Hematopoietic multipotent progenitor cell treated with erythropoietin and hydrocortisone succinate and interleukin-3 and kit ligand, for 4 days (in vitro differentiated cells): Measurements from ENCODE around the gene NAB2.
"Not testable (repeated sequence)": the region's sequence is repeated elsewhere in the genome, so short reads cannot be mapped to it uniquely, and the experiment has no call there.

Source experiments
- DNase-seq: peaks from one replicate; pipeline ENCODE4 v3.0.0-alpha.2; 2015

The NAB2 gene

GRCh38 chr12:57072661-57073060 lies 16.3 kb upstream of the NAB2 start:
- no peak for DNase-seq

- not testable (repeated sequence) for DNase-seq
These were observed 15.1 kb upstream of the NAB2 start for GRCh38 chr12:57073566-57074450.

- peak; percentile 100 for DNase-seq
These were observed 10.2 kb upstream of the NAB2 start, which contains the start of gene NEMP1 for GRCh38 chr12:57078519-57079404. Gene NEMP1 (minus strand): TSS chr12:57078791. CDS start chr12:57078745, 46 bp downstream.

DNA sequence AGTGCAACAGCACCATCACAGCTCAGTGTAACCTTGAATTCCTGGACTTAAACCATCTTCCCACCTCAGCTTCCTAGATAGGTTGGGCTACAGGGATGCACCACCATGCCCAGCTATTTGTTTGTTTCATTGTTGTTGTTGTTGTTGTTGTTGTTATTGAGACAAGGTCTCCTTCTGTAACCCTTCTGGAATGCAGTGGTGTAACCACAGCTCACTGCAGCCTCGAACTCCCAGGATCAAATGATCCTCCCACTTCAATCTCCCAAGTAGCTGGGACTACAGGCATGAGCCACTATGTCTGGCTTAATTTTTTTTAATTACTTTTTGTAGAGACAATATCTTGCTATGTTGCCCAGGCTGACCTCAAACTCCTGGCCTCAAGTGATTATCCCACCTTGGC lies 9.1 kb upstream of the NAB2 start:
- no peak for DNase-seq

DNA sequence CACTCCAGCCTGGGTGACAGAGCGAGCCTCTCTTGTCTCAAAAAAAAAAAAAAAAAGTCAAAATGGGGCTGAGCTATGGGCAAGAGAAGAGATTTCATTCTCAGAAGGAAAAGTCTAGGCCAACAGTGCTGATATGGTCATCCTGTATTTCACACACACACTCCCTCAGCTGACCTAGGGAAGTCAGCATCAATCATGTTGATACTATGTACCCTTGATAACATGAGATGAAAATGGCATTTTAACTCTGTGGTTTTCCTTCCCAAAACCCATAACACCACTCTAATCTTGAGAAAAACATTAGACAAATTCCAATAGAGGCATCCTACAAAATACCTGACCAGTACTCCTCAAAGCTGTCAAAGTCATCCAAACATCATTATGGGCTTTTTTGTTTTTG lies 8.1 kb upstream of the NAB2 start:
- DNase-seq, result no peak

DNA sequence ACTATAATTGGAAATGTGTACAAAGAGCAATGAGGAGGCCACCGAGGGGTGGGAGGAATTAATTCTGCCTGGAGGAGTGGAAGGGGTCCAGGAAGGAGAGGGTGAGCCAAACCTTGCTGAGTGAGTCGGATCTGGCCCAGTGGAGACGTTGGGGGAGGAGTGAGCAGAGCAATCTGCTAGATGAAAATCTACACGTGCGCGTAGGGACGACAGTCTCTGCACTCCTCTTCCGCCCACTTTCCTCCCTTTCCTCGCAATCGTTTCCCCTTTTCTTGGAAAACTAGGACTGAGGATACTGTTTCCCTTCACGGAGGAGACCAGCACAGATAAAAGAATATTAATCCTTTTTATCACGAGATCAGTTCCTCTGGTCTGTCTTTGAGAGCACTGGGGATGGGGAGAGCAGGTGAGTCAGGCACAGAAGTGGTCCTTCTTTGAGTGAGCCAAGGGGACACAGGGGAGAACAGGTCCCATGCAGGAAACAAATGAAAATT lies 2.9 kb upstream of the NAB2 start:
- peak; percentile 74 for DNase-seq

DNA sequence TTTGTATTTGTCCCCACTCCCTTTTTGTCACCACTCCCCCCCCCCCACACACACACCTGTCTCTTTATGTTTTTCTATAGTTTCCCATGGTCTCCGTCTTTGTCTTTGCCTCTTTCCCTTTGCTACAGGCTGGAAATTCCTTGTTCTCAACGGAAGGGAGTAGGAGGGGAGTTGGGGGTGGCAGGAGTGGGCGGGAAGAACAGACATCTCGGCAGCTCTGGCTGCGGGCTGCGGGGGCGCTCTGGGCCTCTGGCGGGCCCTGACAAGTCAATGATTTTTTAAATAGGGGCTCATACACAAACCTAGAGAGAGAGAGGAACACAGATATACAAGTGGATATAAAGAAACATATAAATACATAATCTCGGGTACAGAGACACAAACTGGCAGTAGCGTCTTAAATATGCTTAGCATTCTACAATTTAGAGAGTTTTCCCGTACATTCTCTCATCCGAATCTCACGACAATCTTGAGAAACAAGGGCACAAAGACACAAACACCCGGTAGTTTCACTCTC lies 2.4 kb upstream of the NAB2 start:
- peak; percentile 85 for DNase-seq

DNA sequence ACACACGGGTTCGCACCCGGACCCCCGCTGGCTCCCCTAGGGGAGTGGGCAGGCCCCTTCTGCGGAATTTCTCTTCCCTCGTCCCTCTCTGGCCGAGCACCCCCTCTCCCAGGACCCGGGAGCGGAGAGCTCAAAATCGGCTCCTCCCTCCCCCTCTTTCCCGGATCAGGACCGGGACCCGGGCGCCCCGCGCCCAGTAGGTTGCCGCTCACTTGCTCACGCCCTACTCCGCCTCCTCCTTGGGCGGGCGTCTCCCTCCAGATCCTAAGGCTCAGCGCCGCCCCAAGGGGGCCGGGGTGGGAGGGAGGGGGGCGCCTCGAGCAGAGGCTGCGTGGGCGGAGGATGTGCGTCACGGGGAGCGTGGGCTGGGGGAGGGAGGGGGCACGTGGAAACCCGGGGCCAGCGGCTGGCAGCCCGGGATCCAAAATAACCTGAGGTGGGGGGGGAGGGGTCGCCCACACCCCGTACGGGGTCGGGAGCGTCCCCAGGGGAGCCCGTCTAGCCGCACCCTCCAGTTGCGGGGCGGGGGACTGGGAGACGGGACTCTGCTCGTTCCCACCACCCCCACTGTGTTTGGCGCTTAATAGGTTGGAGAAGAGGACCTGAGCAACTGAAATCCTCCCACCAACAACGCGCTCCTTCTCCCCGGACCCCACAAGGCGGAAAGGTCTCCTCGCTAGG lies 1.8 kb upstream of the NAB2 start:
- DNase-seq, result peak; percentile 95

DNA sequence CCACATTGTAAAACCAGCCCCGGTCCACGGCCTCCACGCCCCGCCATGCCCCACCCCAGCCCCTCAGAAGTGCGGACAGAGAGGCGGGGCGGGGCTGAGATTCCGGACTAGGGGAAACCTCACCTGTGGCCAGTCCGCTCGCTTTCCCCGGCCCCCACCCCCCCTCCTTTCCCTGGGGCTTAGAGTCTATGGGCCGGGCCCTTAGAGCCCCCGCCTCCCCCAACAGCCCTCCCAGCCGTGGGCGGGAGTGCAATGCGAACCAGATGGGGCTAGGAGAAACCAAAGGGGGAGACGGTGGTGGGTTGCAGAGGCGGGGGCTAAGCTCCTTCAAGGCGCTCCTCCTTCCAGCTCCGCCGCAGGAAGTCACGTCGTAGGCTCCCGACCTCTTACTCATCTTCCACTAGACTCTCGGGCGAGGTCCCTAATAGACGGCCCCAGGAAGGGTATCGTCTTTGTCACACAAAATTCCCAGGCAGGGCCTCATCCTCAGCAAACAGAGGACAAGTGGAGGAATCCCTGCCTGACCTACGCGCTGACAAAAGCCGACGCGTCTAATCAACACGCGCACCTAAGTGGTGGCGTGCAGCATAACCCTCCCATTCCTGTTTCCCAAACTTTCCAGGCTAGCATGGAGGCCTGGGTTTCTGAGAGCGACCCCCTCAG lies 1.1 kb upstream of the NAB2 start:
- peak; percentile 95 for DNase-seq

DNA sequence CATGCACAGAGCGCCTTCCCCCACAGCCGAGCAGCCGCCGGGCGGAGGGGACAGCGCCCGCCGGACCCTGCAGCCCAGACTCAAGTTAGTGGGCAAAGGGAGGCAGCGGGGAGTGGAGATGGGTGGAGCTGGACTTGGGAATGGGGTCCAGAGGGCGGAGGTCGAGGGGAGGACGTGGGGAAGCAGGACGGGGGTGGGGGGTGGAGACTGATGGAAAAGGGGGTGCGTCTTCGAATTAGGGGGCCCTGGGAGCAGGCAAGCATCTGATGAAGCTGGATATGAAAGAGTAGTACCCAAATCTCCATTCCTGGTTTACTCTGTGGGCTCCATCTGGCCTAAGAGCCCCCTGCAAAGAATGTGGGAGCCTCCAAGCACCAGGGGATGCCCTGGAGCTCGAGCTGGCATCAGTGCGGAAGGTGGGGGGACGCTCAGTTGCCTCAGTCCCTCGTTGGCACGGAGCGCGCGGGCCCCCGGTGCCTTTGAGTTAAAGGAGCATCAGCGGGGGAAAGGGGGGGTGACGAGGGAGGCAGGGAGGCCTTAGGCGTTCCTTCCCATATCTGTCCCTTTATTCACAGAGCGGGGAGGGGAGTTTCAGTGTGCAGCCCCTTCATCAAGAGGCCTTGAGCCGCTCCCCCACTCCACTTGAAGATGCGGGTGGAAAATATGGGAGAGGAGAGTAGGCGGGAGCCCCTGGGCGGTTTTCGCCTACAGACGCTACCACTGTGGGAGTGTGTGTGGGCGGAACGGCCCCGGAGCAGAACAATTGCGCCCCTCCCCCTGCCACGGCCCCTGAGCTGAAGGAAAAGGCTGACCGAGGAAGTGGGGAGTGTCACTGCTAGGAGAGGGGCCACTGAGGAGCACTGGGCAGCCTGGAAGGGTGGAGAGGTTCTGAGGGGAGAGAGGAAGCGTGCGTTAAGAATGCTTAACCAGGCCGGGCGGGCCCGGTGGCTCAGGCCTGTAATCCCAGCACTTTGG lies 644 bp downstream of the NAB2 start:
- DNase-seq, result peak; percentile 86

GRCh38 chr12:57090490-57090889 lies 1.6 kb downstream of the NAB2 start:
- DNase-seq, result no peak

DNA sequence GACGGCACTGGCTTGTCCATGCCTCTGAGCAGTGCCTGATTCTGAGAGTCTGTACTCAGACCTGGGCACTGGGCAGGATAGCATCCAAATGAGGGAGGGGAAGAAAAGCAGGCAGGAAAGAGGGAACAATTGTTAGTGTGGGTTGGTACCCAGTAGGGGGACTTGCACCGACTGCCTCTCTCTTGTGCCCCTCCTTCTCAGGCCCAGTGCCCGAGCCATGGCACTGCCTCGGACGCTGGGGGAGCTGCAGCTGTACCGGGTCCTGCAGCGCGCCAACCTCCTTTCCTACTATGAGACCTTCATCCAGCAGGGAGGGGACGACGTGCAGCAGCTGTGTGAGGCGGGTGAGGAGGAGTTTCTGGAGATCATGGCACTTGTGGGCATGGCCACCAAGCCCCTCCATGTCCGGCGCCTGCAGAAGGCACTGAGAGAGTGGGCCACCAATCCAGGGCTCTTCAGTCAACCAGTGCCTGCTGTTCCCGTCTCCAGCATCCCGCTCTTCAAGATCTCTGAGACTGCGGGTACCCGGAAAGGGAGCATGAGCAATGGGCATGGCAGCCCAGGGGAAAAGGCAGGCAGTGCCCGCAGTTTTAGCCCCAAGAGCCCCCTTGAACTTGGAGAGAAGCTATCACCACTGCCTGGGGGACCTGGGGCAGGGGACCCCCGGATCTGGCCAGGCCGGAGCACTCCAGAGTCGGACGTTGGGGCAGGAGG lies 2.2 kb downstream of the NAB2 start:
- DNase-seq, result no peak

- no peak for DNase-seq
These were observed 3.0 kb downstream of the NAB2 start for GRCh38 chr12:57091638-57092528.

DNA sequence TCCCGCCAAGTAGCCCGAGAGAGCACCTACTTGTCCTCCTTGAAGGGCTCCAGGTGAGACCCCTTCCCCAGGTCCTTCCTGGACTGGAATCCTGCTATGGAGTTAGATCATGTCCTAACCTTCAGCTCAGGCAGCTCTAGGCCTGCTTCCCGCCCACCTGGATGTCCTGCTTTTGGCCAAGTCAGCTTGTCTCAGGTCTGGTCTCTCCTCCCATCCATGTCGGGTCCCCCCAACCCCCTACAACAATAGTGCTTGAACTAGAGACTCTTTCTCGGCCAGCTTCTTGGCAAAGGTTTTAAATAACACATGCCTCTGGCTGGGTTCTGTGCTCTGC lies 3.6 kb downstream of the NAB2 start:
- DNase-seq, result no peak

- no peak for DNase-seq
These were observed 4.0 kb downstream of the NAB2 start for GRCh38 chr12:57092876-57093414.

GRCh38 chr12:57093415-57094207 lies 4.7 kb downstream of the NAB2 start:
- DNase-seq, result peak; percentile 90

- DNase-seq, result no peak
These were observed 5.6 kb downstream of the NAB2 start for GRCh38 chr12:57094208-57095160.
